Right lobe of liver (tissue), 6 donors: Measurements from ENCODE around the gene TAF7. TPM values are rescaled to one million over a fixed set of nuclear protein-coding genes. Genes with fewer than 3 reads are reported as not detected.

Experiments used
- ATAC-seq, 4 donors: fragments of 200-7000 bp; cut with Tn5 transposase; one replicate each; pipeline ENCODE4 v1.9.1; 2020; ENCODE audit warnings: mild to moderate bottlenecking in 4 of 4, moderate library complexity in 4 of 4
- DNase-seq, 3 donors: peaks; one replicate each; pipeline ENCODE4 v3.0.0-alpha.2; 2020
- H3K27ac ChIP-seq, 3 donors: fragments of 200-600 bp; one replicate each; pipeline ENCODE4 v1.8.0; 2022
- H3K27me3 ChIP-seq, 2 donors: fragments of 200-600 bp; one replicate each; pipeline ENCODE4 v1.8.0; 2022
- H3K36me3 ChIP-seq, 4 donors: fragments of 200-600 bp; sonication (generic) in 1 of 4; one replicate each; pipeline versions ENCODE4 v1.5.1 to v1.8.0; 2017 to 2022; ENCODE audit warnings: control low read depth in 1 of 4
- H3K4me1 ChIP-seq, 4 donors: fragments of 200-600 bp; sonication (generic) in 1 of 4; one replicate each; pipeline versions ENCODE4 v1.5.1 to v1.8.0; 2017 to 2022; ENCODE audit warnings: control low read depth in 1 of 4
- H3K4me3 ChIP-seq, 3 donors: fragments of 200-600 bp; one replicate each; pipeline ENCODE4 v1.8.0; 2022
- H3K9me3 ChIP-seq, 4 donors: fragments of 200-600 bp; sonication (generic) in 1 of 4; one replicate each; pipeline versions ENCODE4 v1.5.1 to v1.8.0; 2017 to 2022; ENCODE audit warnings: control low read depth in 1 of 4
- CTCF ChIP-seq, 4 donors: fragments of 200-600 bp in 3 of 4; fragments of 450-650 bp in 1 of 4; IDR thresholded peaks; one replicate each; pipeline versions ENCODE4 v1.5.1 to v1.8.0; 2016 to 2022; ENCODE audit warnings: antibody characterized with exemption in 4 of 4, mild to moderate bottlenecking in 2 of 4
- POLR2A ChIP-seq: fragments of 450-650 bp; IDR thresholded peaks from one replicate; pipeline ENCODE4 v1.6.1; 2017; ENCODE audit warnings: antibody characterized with exemption, mild to moderate bottlenecking
- WGBS: methylation state at CpG from one replicate; pipeline ENCODE4 v1.1.6; 2018; ENCODE audit warnings: low coverage, low lambda C conversion rate; ENCODE audit not compliant: insufficient coverage; ENCODE audit errors: missing lambda C conversion rate; 5-methylcytosine and 5-hydroxymethylcytosine counted together
- intact Hi-C, 2 donors: fragments of 100-400 bp; cut with DNase I; formaldehyde crosslinking; loops; one replicate each; pipeline versions ENCODE4 v1.11.2 to v1.14.1; 2022
- total RNA-seq, 6 experiments: library from RNA; depleted of rRNA in 2 of 6; stranded (reverse); fragments of >200 nt in 2 of 6; fragmentation: NEBNext Ultra II Directional in 3 of 6; extraction: Animal tissue kit (Norgen Biotek cat#: 25700) in 3 of 6; gene quantifications; one replicate each; pipeline versions ENCODE4 v1.1.0 to v1.2.4, GENCODE V29; 2016 to 2023
- donor health status: DM: no; HTN: yes; CAD: no.
- donor health status: DM: no; HTN: no; CAD: no.
- donor health status: DM: no; HTN: no; CAD: no.
- donor health status: DM: no; HTN: yes; CAD: no.
- donor health status: DM: no; HTN: yes; CAD: no.

The TAF7 gene
- total RNA-seq, 6 experiments from 2014 or later, result 17.7 to 37.9 (median 22.3) TPM

- no peak overlapping the region for H3K27ac ChIP-seq
- intact Hi-C loops, result no loop called here
- no peaks in the 10 kb centered on the region for H3K4me1 ChIP-seq
- no peaks in the 10 kb centered on the region for H3K36me3 ChIP-seq
- TF ChIP-seq POLR2A (no peak), CTCF (IDR thresholded peaks at IDR 0.05) (no peak)
- H3K9me3 ChIP-seq, result peaks cover 0 to 3% (median 0%) of the 10 kb centered on the region in 4 donors
- H3K4me3 ChIP-seq, result no peak overlapping the region
- DNase-seq (no peak), ATAC-seq (no peak)
- 68% methylated on average over 5 of the region's 5 CpGs for WGBS
- peaks cover 0 to 3% of the 10 kb centered on the region in 2 donors for H3K27me3 ChIP-seq
Measured at GRCh38 chr5:141356133-141356532, 35.5 kb upstream of the TAF7 start.

- Histone ChIP-seq H3K27me3 (peaks cover 0 to 1% of the 10 kb centered on the region in 2 donors), H3K4me1 (no peaks in the 10 kb centered on the region), H3K9me3 (peaks cover 0 to 3% (median 0%) of the 10 kb centered on the region in 4 donors), H3K4me3 (no peak overlapping the region), H3K36me3 (no peaks in the 10 kb centered on the region), H3K27ac (no peak overlapping the region)
- ATAC-seq (no peak), DNase-seq (no peak)
- 45% methylated on average over 24 of the region's 24 CpGs for WGBS
- no peak for TF ChIP-seq CTCF (IDR thresholded peaks at IDR 0.05)
- TF ChIP-seq POLR2A, result no peak
- intact Hi-C loops, result no loop called here
Measured at GRCh38 chr5:141355641-141356040, 35.1 kb upstream of the TAF7 start.

GRCh38 chr5:141354900-141355469, 34.4 kb upstream of the TAF7 start, which contains the start of gene PCDHGA4:
Gene PCDHGA4 (plus strand): TSS chr5:141355021. CDS start chr5:141355108, 87 bp downstream.
- intact Hi-C loops, result no loop called here
- Histone ChIP-seq H3K4me3 (peak within 1 kb of the TSS in 2 of 3 donors; percentile 16 to 18), H3K27ac (no peak within 1 kb of the TSS), H3K4me1 (no peaks in the 10 kb centered on the region), H3K36me3 (no peaks in the 10 kb centered on the region), H3K27me3 (no peaks in the 10 kb centered on the region), H3K9me3 (peaks cover 0 to 3% (median 0%) of the 10 kb centered on the region in 4 donors)
- TF ChIP-seq CTCF (IDR thresholded peaks at IDR 0.05) (peak in 3 of 4 donors; percentile 17 to 25 (median 25)), POLR2A (no peak)
- 11% methylated on average over 19 of the region's 29 CpGs for WGBS
- ATAC-seq (no peak), DNase-seq (no peak)

GRCh38 chr5:141351591-141351990, 31.0 kb upstream of the TAF7 start:
- no peak overlapping the region for H3K27ac ChIP-seq
- TF ChIP-seq POLR2A (no peak), CTCF (IDR thresholded peaks at IDR 0.05) (no peak)
- no peak for DNase-seq
- ATAC-seq, result no peak
- no peaks in the 10 kb centered on the region for H3K27me3 ChIP-seq
- no peaks in the 10 kb centered on the region for H3K36me3 ChIP-seq
- intact Hi-C loops, result no loop called here
- no peaks in the 10 kb centered on the region for H3K4me1 ChIP-seq
- H3K4me3 ChIP-seq, result no peak overlapping the region
- H3K9me3 ChIP-seq, result peaks cover 0 to 3% (median 0%) of the 10 kb centered on the region in 4 donors
- 38% methylated on average over 5 of the region's 36 CpGs for WGBS
